ENCODE data around the gene VWCE. TPM values are rescaled to one million over a fixed set of nuclear protein-coding genes. Genes with fewer than 3 reads are reported as not detected.
A peak's percentile ranks its signal among the peaks of the same experiment; 100 is the strongest.

VWCE gene
- total and polyA plus RNA-seq, 9 of the 15 experiments (the other 6 are each of a cell fraction or from before 2014, with no cell fraction given) = 0.06 to 1.6 (median 0.63) TPM; not detected in 1

- TF ChIP-seq ZBTB17 (CRISPR knock-in tag; IDR thresholded peaks at IDR 0.05) (peak; percentile 41; the same call in 1 of the 2 replicates), TAF15 (IDR thresholded peaks at IDR 0.05; ENCODE audit: low read depth, low read length) (no peak), POLR2B (IDR thresholded peaks at IDR 0.05; ENCODE audit: low read depth, partially characterized antibody) (no peak), ATF6 (CRISPR knock-in tag; IDR thresholded peaks at IDR 0.05) (no peak), UBTF (IDR thresholded peaks at IDR 0.05; ENCODE audit: borderline replicate concordance in 1 of 2, low read depth in 2 of 2, low read length in 2 of 2) (0 out of 4 replicates have a peak, but pooled peaks of 1 of the 2 experiments have one; percentile 47), ZBTB8A (IDR thresholded peaks at IDR 0.05; ENCODE audit: partially characterized antibody) (no peak), CHD7 (IDR thresholded peaks at IDR 0.05; ENCODE audit: low read depth, low read length) (no peak), EWSR1 (IDR thresholded peaks at IDR 0.05; ENCODE audit: borderline replicate concordance, low read depth, partially characterized antibody) (no peak), CBFA2T2 (conservative IDR thresholded peaks at IDR 0.05) (peak; percentile 98), ZNF511 (CRISPR knock-in tag; IDR thresholded peaks at IDR 0.05) (no peak)
These were observed 47.2 kb upstream of the VWCE start (continued) for GRCh38 chr11:61342207-61342803.
